ENCODE data around the gene PAX3.

PAX3 gene

GRCh38 chr2:222264791-222265320 lies 33.9 kb downstream of the PAX3 start:
- DNase-seq, result no peak

- no peak for DNase-seq
Observed at GRCh38 chr2:222261504-222261903, 37.3 kb downstream of the PAX3 start.

- DNase-seq, result no peak
Observed at GRCh38 chr2:222257645-222258044, 41.2 kb downstream of the PAX3 start.

- no peak for DNase-seq
Observed at GRCh38 chr2:222256250-222256649, 42.5 kb downstream of the PAX3 start.

GRCh38 chr2:222255090-222255489 lies 43.7 kb downstream of the PAX3 start:
- no peak for DNase-seq

- no peak for DNase-seq
Observed at GRCh38 chr2:222250313-222250712, 48.5 kb downstream of the PAX3 start.

- DNase-seq, result no peak
Observed at GRCh38 chr2:222249444-222249843, 49.4 kb downstream of the PAX3 start.

- DNase-seq, result no peak
Observed at GRCh38 chr2:222248818-222249217, 50.0 kb downstream of the PAX3 start.

GRCh38 chr2:222248256-222248655 lies 50.5 kb downstream of the PAX3 start:
- no peak for DNase-seq

GRCh38 chr2:222242532-222242931 lies 56.3 kb downstream of the PAX3 start:
- no peak for DNase-seq

- DNase-seq, result no peak
Observed at GRCh38 chr2:222241128-222241870, 57.5 kb downstream of the PAX3 start.

GRCh38 chr2:222240676-222241049 lies 58.1 kb downstream of the PAX3 start:
- no peak for DNase-seq

- no peak for DNase-seq
Observed at GRCh38 chr2:222239945-222240675, 58.7 kb downstream of the PAX3 start.

- DNase-seq, result no peak
Observed at GRCh38 chr2:222239091-222239490, 59.7 kb downstream of the PAX3 start.

- DNase-seq, result no peak
Observed at GRCh38 chr2:222238072-222238471, 60.7 kb downstream of the PAX3 start.

- no peak for DNase-seq
Observed at GRCh38 chr2:222232839-222233238, 66.0 kb downstream of the PAX3 start.

- no peak for DNase-seq
Observed at GRCh38 chr2:222232372-222232771, 66.4 kb downstream of the PAX3 start.

- no peak for DNase-seq
Observed at GRCh38 chr2:222228054-222228453, 70.7 kb downstream of the PAX3 start.

GRCh38 chr2:222218786-222219185 lies 80.0 kb downstream of the PAX3 start:
- no peak for DNase-seq

- DNase-seq, result no peak
Observed at GRCh38 chr2:222217712-222218111, 81.1 kb downstream of the PAX3 start.

- DNase-seq, result no peak
Observed at GRCh38 chr2:222214885-222215284, 83.9 kb downstream of the PAX3 start.

- DNase-seq, result no peak
Observed at GRCh38 chr2:222213049-222213448, 85.7 kb downstream of the PAX3 start.

GRCh38 chr2:222212571-222212970 lies 86.2 kb downstream of the PAX3 start:
- no peak for DNase-seq

GRCh38 chr2:222208010-222208690 lies 90.6 kb downstream of the PAX3 start:
- no peak for DNase-seq

Measured in stimulated activated CD4-positive, alpha-beta T cell treated with anti-CD3 and anti-CD28 coated beads, Interleukin-12 subunit alpha, Interleukin-12 subunit beta, amount 100 ng/mL, for 4 hours (primary cell).